WTC11 (cell line): Measurements from ENCODE around the gene FOXS1. TPM values are rescaled to one million over a fixed set of nuclear protein-coding genes. Genes with fewer than 3 reads are reported as not detected.

Experiments
- ATAC-seq: fragments of 200-7000 bp; cut with Tn5 transposase; 2 replicates; pipeline ENCODE4 v1.10.0; 2021; ENCODE audit warnings: mild to moderate bottlenecking, moderate library complexity
- CTCF ChIA-PET: fragments of 300-600 bp; sonication (Branson Sonifier 250); formaldehyde crosslinking; loops from one replicate; lab custom pipeline; 2021; ENCODE audit warnings: antibody characterized with exemption; lab: Charles Lee
- POLR2A ChIA-PET: fragments of 350-600 bp; sonication (Branson Sonifier 250); formaldehyde crosslinking; loops from one replicate; lab custom pipeline; 2021; ENCODE audit warnings: antibody characterized with exemption; lab: Charles Lee
- DNase-seq: peaks from one replicate; pipeline ENCODE4 v3.0.0; 2021; ENCODE audit warnings: low spot score
- H3K27ac Mint-ChIP-seq: 2 replicates; pipeline ENCODE4 v1.8.0; 2021; ENCODE audit warnings: mixed read lengths
- H3K27me3 Mint-ChIP-seq: 2 replicates; pipeline ENCODE4 v1.8.0; 2021; ENCODE audit warnings: low read depth, mild to moderate bottlenecking, moderate library complexity, mixed read lengths
- H3K36me3 Mint-ChIP-seq: 2 replicates; pipeline ENCODE4 v1.8.0; 2021; ENCODE audit warnings: mixed read lengths
- H3K4me1 Mint-ChIP-seq: 2 replicates; pipeline ENCODE4 v1.8.0; 2022; ENCODE audit warnings: mixed read lengths
- H3K4me3 Mint-ChIP-seq: 2 replicates; pipeline ENCODE4 v1.8.0; 2021; ENCODE audit warnings: mild to moderate bottlenecking, moderate library complexity, mixed read lengths
- H3K9me3 Mint-ChIP-seq: 2 replicates; pipeline ENCODE4 v1.8.0; 2021; ENCODE audit warnings: mixed read lengths
- CBFB ChIP-seq: sonication (generic); formaldehyde crosslinking; IDR thresholded peaks from 2 replicates; pipeline ENCODE4 v1.8.1; 2022; ENCODE audit warnings: mild to moderate bottlenecking, low read depth, missing genetic modification reagents
- CREM ChIP-seq: sonication (generic); formaldehyde crosslinking; IDR thresholded peaks from 2 replicates; pipeline ENCODE4 v1.8.1; 2022; ENCODE audit warnings: mild to moderate bottlenecking, missing genetic modification reagents, moderate library complexity
- ELF4 ChIP-seq: sonication (generic); formaldehyde crosslinking; IDR thresholded peaks from 2 replicates; pipeline ENCODE4 v1.8.1; 2022; ENCODE audit warnings: low read depth, mild to moderate bottlenecking, moderate library complexity, missing genetic modification reagents
- ESRRA ChIP-seq: sonication (generic); formaldehyde crosslinking; IDR thresholded peaks from 2 replicates; pipeline ENCODE4 v1.8.1; 2022; ENCODE audit warnings: mild to moderate bottlenecking, missing genetic modification reagents, borderline replicate concordance
- FOXJ3 ChIP-seq: sonication (generic); formaldehyde crosslinking; IDR thresholded peaks from 2 replicates; pipeline ENCODE4 v1.9.0; 2021; ENCODE audit warnings: missing genetic modification reagents, mild to moderate bottlenecking, borderline replicate concordance
- FOXP4 ChIP-seq: sonication (generic); formaldehyde crosslinking; IDR thresholded peaks from 2 replicates; pipeline ENCODE4 v1.8.0; 2022; ENCODE audit warnings: mild to moderate bottlenecking, missing genetic modification reagents
- IRF2 ChIP-seq: sonication (generic); formaldehyde crosslinking; IDR thresholded peaks from 2 replicates; pipeline ENCODE4 v1.8.0; 2022; ENCODE audit warnings: low read depth, missing genetic modification reagents, borderline replicate concordance
- MLX ChIP-seq: sonication (generic); formaldehyde crosslinking; IDR thresholded peaks from 2 replicates; pipeline ENCODE4 v1.8.1; 2023; ENCODE audit warnings: mild to moderate bottlenecking, missing genetic modification reagents, moderate library complexity
- NFE2L1 ChIP-seq: sonication (generic); formaldehyde crosslinking; IDR thresholded peaks from 2 replicates; pipeline ENCODE4 v1.8.1; 2023; ENCODE audit warnings: missing genetic modification reagents
- NR1H2 ChIP-seq: sonication (generic); formaldehyde crosslinking; IDR thresholded peaks from 2 replicates; pipeline ENCODE4 v1.9.0; 2021; ENCODE audit warnings: mild to moderate bottlenecking, moderate library complexity, missing genetic modification reagents
- NR2C2 ChIP-seq: sonication (generic); formaldehyde crosslinking; IDR thresholded peaks from 2 replicates; pipeline ENCODE4 v1.8.0; 2022; ENCODE audit warnings: mild to moderate bottlenecking, missing genetic modification reagents
- NR3C1 ChIP-seq: sonication (generic); formaldehyde crosslinking; conservative IDR thresholded peaks from 2 replicates; pipeline ENCODE4 v1.8.1; 2023; ENCODE audit warnings: low read depth, mild to moderate bottlenecking, missing genetic modification reagents
- PRRX2 ChIP-seq: fragments of 250-450 bp; sonication (Bioruptor Pico); IDR thresholded peaks from 2 replicates; pipeline ENCODE4 v1.8.0; 2021; ENCODE audit warnings: mild to moderate bottlenecking
- SP1 ChIP-seq: sonication (generic); formaldehyde crosslinking; conservative IDR thresholded peaks from 2 replicates; pipeline ENCODE4 v1.8.1; 2022; ENCODE audit warnings: missing genetic modification reagents
- TEAD4 ChIP-seq: sonication (generic); formaldehyde crosslinking; IDR thresholded peaks from 2 replicates; pipeline ENCODE4 v1.8.0; 2022; ENCODE audit warnings: mild to moderate bottlenecking, missing genetic modification reagents
- TP53 ChIP-seq: sonication (generic); formaldehyde crosslinking; IDR thresholded peaks from 2 replicates; pipeline ENCODE4 v1.8.1; 2023; ENCODE audit warnings: mild to moderate bottlenecking, missing genetic modification reagents
- ZNF121 ChIP-seq: sonication (generic); formaldehyde crosslinking; IDR thresholded peaks from 2 replicates; pipeline ENCODE4 v1.8.0; 2023; ENCODE audit warnings: missing genetic modification reagents
- ZNF317 ChIP-seq: sonication (generic); formaldehyde crosslinking; IDR thresholded peaks from 2 replicates; pipeline ENCODE4 v1.8.1; 2023; ENCODE audit warnings: low read depth, mild to moderate bottlenecking, moderate library complexity, missing genetic modification reagents, borderline replicate concordance
- ZNF423 ChIP-seq: fragments of 250-450 bp; sonication (Bioruptor Pico); IDR thresholded peaks from 2 replicates; pipeline ENCODE4 v2.1.2; 2022; ENCODE audit warnings: mild to moderate bottlenecking, moderate library complexity
- total RNA-seq: library from RNA; stranded (reverse); gene quantifications from 3 replicates; pipeline ENCODE4 v1.2.3, GENCODE V29; 2021
- TF ChIP-seq, protein P1 (sequence below): sonication (generic); formaldehyde crosslinking; IDR thresholded peaks from 2 replicates; pipeline ENCODE4 v1.8.1; 2023; ENCODE audit warnings: mild to moderate bottlenecking, missing genetic modification reagents
- TF ChIP-seq, protein P2 (sequence below): fragments of 250-450 bp; sonication (Bioruptor Pico); IDR thresholded peaks from 2 replicates; pipeline ENCODE4 v1.9.0; 2021; ENCODE audit warnings: moderate library complexity, mild to moderate bottlenecking, inconsistent platforms, borderline replicate concordance
- TF ChIP-seq, protein P3 (sequence below): fragments of 250-450 bp; sonication (Bioruptor Pico); IDR thresholded peaks from 2 replicates; pipeline ENCODE4 v2.1.2; 2022; ENCODE audit warnings: mild to moderate bottlenecking, moderate library complexity
- TF ChIP-seq, protein P4 (sequence below): sonication (generic); formaldehyde crosslinking; IDR thresholded peaks from 2 replicates; pipeline ENCODE4 v1.8.0; 2023; ENCODE audit warnings: mild to moderate bottlenecking, missing genetic modification reagents
- TF ChIP-seq, protein P5 (sequence below): fragments of 250-450 bp; sonication (Bioruptor Pico); IDR thresholded peaks from 2 replicates; pipeline ENCODE4 v1.9.0; 2021; ENCODE audit warnings: mild to moderate bottlenecking

FOXS1 gene
- total RNA-seq, 1 experiment from 2014 or later, result not detected

DNA sequence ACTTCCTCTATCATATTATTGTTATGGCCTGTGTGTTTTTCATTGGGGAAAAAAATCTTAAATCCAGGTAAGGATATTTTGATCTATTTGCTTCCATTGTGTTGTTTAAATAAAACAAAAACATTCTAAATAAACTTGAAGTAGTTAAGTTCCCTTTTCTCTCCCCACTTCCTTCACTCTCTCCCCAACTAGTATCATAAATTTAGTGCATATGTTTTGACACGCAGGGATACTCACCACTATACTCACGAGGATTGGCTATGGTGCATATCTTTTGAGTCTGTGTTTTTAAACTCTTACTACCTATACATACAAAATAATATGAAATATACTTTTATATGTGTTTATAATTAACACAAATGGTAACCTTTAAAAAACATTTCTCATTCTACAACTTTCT lies 30.3 kb upstream of the FOXS1 start:
- Mint-ChIP-seq H3K9me3 (no peaks in the 10 kb centered on the region), H3K4me3 (no peak overlapping the region), H3K4me1 (peaks cover 4% of the 10 kb centered on the region; the same call in 1 of the 2 replicates), H3K27me3 (peaks cover 30% of the 10 kb centered on the region), H3K36me3 (no peaks in the 10 kb centered on the region), H3K27ac (no peak overlapping the region)
- ChIA-PET CTCF (no interaction called here), POLR2A (no interaction called here)
- no peak for ATAC-seq
- DNase-seq, result no peak
- TF ChIP-seq ESRRA (CRISPR knock-in tag) (no peak), NR1H2 (CRISPR knock-in tag) (no peak), ZNF423 (no peak), TEAD4 (no peak), CREM (CRISPR knock-in tag) (no peak), ELF4 (CRISPR knock-in tag) (no peak), NR3C1 (CRISPR knock-in tag) (no peak), IRF2 (CRISPR knock-in tag) (no peak), PRRX2 (CRISPR knock-in tag) (no peak), NR2C2 (CRISPR knock-in tag) (no peak), FOXJ3 (no peak), CBFB (CRISPR knock-in tag) (no peak), SP1 (CRISPR knock-in tag) (no peak), NFE2L1 (CRISPR knock-in tag) (no peak), TP53 (CRISPR knock-in tag) (no peak), ZNF317 (CRISPR knock-in tag) (no peak), MLX (CRISPR knock-in tag) (no peak)
- TF ChIP-seq, protein P1, sequence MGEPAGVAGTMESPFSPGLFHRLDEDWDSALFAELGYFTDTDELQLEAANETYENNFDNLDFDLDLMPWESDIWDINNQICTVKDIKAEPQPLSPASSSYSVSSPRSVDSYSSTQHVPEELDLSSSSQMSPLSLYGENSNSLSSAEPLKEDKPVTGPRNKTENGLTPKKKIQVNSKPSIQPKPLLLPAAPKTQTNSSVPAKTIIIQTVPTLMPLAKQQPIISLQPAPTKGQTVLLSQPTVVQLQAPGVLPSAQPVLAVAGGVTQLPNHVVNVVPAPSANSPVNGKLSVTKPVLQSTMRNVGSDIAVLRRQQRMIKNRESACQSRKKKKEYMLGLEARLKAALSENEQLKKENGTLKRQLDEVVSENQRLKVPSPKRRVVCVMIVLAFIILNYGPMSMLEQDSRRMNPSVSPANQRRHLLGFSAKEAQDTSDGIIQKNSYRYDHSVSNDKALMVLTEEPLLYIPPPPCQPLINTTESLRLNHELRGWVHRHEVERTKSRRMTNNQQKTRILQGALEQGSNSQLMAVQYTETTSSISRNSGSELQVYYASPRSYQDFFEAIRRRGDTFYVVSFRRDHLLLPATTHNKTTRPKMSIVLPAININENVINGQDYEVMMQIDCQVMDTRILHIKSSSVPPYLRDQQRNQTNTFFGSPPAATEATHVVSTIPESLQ (CRISPR knock-in tag), result no peak
- TF ChIP-seq, protein P2, sequence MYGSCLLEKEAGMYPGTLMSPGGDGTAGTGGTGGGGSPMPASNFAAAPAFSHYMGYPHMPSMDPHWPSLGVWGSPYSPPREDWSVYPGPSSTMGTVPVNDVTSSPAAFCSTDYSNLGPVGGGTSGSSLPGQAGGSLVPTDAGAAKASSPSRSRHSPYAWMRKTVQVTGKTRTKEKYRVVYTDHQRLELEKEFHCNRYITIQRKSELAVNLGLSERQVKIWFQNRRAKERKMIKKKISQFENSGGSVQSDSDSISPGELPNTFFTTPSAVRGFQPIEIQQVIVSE (CRISPR knock-in tag), result no peak
- TF ChIP-seq, protein P3, sequence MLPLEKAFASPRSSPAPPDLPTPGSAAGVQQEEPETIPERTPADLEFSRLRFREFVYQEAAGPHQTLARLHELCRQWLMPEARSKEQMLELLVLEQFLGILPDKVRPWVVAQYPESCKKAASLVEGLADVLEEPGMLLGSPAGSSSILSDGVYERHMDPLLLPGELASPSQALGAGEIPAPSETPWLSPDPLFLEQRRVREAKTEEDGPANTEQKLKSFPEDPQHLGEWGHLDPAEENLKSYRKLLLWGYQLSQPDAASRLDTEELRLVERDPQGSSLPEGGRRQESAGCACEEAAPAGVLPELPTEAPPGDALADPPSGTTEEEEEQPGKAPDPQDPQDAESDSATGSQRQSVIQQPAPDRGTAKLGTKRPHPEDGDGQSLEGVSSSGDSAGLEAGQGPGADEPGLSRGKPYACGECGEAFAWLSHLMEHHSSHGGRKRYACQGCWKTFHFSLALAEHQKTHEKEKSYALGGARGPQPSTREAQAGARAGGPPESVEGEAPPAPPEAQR (CRISPR knock-in tag), result no peak

- Mint-ChIP-seq H3K4me1 (peaks cover 11% of the 10 kb centered on the region), H3K4me3 (no peak overlapping the region), H3K36me3 (no peaks in the 10 kb centered on the region), H3K27ac (no peak overlapping the region), H3K27me3 (peaks cover 51% of the 10 kb centered on the region), H3K9me3 (no peaks in the 10 kb centered on the region)
- CTCF ChIA-PET, result interaction anchor here (0.5 to 1.3 kb wide), 2 partner anchors 20 to 238 kb away, joined by 5 to 10 read pairs; no protein-coding TSS in a partner anchor
- POLR2A ChIA-PET, result no interaction called here
- ATAC-seq (no peak), DNase-seq (no peak)
- TF ChIP-seq NR2C2 (CRISPR knock-in tag) (no peak), ZNF121 (CRISPR knock-in tag) (no peak), FOXP4 (CRISPR knock-in tag) (no peak), PRRX2 (CRISPR knock-in tag) (no peak)
- TF ChIP-seq, protein P4, sequence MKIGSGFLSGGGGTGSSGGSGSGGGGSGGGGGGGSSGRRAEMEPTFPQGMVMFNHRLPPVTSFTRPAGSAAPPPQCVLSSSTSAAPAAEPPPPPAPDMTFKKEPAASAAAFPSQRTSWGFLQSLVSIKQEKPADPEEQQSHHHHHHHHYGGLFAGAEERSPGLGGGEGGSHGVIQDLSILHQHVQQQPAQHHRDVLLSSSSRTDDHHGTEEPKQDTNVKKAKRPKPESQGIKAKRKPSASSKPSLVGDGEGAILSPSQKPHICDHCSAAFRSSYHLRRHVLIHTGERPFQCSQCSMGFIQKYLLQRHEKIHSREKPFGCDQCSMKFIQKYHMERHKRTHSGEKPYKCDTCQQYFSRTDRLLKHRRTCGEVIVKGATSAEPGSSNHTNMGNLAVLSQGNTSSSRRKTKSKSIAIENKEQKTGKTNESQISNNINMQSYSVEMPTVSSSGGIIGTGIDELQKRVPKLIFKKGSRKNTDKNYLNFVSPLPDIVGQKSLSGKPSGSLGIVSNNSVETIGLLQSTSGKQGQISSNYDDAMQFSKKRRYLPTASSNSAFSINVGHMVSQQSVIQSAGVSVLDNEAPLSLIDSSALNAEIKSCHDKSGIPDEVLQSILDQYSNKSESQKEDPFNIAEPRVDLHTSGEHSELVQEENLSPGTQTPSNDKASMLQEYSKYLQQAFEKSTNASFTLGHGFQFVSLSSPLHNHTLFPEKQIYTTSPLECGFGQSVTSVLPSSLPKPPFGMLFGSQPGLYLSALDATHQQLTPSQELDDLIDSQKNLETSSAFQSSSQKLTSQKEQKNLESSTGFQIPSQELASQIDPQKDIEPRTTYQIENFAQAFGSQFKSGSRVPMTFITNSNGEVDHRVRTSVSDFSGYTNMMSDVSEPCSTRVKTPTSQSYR (CRISPR knock-in tag), result no peak
- TF ChIP-seq, protein P5, sequence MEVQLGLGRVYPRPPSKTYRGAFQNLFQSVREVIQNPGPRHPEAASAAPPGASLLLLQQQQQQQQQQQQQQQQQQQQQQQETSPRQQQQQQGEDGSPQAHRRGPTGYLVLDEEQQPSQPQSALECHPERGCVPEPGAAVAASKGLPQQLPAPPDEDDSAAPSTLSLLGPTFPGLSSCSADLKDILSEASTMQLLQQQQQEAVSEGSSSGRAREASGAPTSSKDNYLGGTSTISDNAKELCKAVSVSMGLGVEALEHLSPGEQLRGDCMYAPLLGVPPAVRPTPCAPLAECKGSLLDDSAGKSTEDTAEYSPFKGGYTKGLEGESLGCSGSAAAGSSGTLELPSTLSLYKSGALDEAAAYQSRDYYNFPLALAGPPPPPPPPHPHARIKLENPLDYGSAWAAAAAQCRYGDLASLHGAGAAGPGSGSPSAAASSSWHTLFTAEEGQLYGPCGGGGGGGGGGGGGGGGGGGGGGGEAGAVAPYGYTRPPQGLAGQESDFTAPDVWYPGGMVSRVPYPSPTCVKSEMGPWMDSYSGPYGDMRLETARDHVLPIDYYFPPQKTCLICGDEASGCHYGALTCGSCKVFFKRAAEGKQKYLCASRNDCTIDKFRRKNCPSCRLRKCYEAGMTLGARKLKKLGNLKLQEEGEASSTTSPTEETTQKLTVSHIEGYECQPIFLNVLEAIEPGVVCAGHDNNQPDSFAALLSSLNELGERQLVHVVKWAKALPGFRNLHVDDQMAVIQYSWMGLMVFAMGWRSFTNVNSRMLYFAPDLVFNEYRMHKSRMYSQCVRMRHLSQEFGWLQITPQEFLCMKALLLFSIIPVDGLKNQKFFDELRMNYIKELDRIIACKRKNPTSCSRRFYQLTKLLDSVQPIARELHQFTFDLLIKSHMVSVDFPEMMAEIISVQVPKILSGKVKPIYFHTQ, result no peak
Measured at GRCh38 chr20:31872406-31872805, 27.0 kb upstream of the FOXS1 start.
